AG04449 (cell line): ENCODE data around the gene HEPN1.
"Not testable (repeated sequence)": the region's sequence is repeated elsewhere in the genome, so short reads cannot be mapped to it uniquely, and the experiment has no call there.

Experiments
- CTCF ChIA-PET: fragments of 350-600 bp; formaldehyde crosslinking; extraction: SDS; loops from one replicate; lab custom pipeline; 2021; ENCODE audit warnings: antibody characterized with exemption; lab: Yijun Ruan, JAX
- POLR2A ChIA-PET: fragments of 400-600, 350-600 bp; formaldehyde crosslinking; extraction: SDS; loops from one replicate; lab custom pipeline; 2020; ENCODE audit warnings: antibody characterized with exemption, inconsistent platforms; lab: Yijun Ruan, JAX
- DNase-seq: peaks from one replicate; pipeline ENCODE4 v3.0.0-alpha.2; 2010; ENCODE audit warnings: low read depth, low spot score
- H3K4me3 ChIP-seq: 2 replicates; pipeline ENCODE4 v1.5.1; 2011; ENCODE audit warnings: low read depth, mild to moderate bottlenecking, control low read depth, low read length
- CTCF ChIP-seq: IDR thresholded peaks from one replicate; pipeline ENCODE4 v1.5.1; 2011; ENCODE audit warnings: mild to moderate bottlenecking, moderate library complexity, low read length, control low read depth, inconsistent platforms; ENCODE audit not compliant: insufficient read depth; ENCODE audit errors: missing control alignments

The HEPN1 gene

GRCh38 chr11:124961972-124962609 is 43.0 kb downstream of the HEPN1 start:
- peak; percentile 51 for TF ChIP-seq CTCF
- DNase-seq: peak; percentile 33
- CTCF ChIA-PET: interaction anchor here (0.6 to 4.7 kb wide), 10 partner anchors 162 to 912 kb away, joined by 3 to 56 read pairs (median 12); no protein-coding TSS in a partner anchor
- POLR2A ChIA-PET: no interaction called here
- no peak overlapping the region for H3K4me3 ChIP-seq

- CTCF ChIA-PET: interaction anchor here (0.7 to 3.8 kb wide), 6 partner anchors 8 to 462 kb away, joined by 3 to 18 read pairs (median 5); no protein-coding TSS in a partner anchor
- POLR2A ChIA-PET, H3K4me3 ChIP-seq, DNase-seq: not testable (repeated sequence)
Measured at GRCh38 chr11:124968197-124968596, 49.1 kb downstream of the HEPN1 start.
